Activated naive CD4-positive, alpha-beta T cell treated with anti-CD3 and anti-CD28 coated beads for 36 hours (primary cell): ENCODE measurements around the gene TCEA2. TPM values are rescaled to one million over a fixed set of nuclear protein-coding genes. Genes with fewer than 3 reads are reported as not detected.
A peak's percentile ranks its signal among the peaks of the same experiment; 100 is the strongest.
"Not testable (repeated sequence)": the region's sequence is repeated elsewhere in the genome, so short reads cannot be mapped to it uniquely, and the experiment has no call there.

Experiments
- CTCF ChIA-PET: fragments of 350-600 bp; sonication (Branson Sonifier 250); formaldehyde crosslinking; loops from one replicate; lab custom pipeline; 2021; ENCODE audit warnings: antibody characterized with exemption; lab: Charles Lee
- DNase-seq: peaks from one replicate; pipeline ENCODE4 v3.0.0-alpha.2; 2020
- H3K27ac Mint-ChIP-seq: one replicate; pipeline ENCODE4 v1.8.0; 2021; ENCODE audit warnings: mild to moderate bottlenecking, mixed read lengths
- H3K27me3 Mint-ChIP-seq: one replicate; pipeline ENCODE4 v1.8.0; 2021; ENCODE audit warnings: low read depth, mixed read lengths
- H3K36me3 Mint-ChIP-seq: one replicate; pipeline ENCODE4 v1.8.0; 2021; ENCODE audit warnings: low read depth, mixed read lengths
- H3K4me1 Mint-ChIP-seq: one replicate; pipeline ENCODE4 v1.8.0; 2021; ENCODE audit warnings: low read depth, mixed read lengths
- H3K4me3 Mint-ChIP-seq: one replicate; pipeline ENCODE4 v1.8.0; 2021; ENCODE audit warnings: mild to moderate bottlenecking, moderate library complexity, mixed read lengths
- H3K9me3 Mint-ChIP-seq: one replicate; pipeline ENCODE4 v1.8.0; 2021; ENCODE audit warnings: mixed read lengths
- intact Hi-C: fragments of 100-400 bp; cut with micrococcal nuclease; formaldehyde crosslinking; loops from one replicate; pipeline ENCODE4 v1.15.1; 2023
- total RNA-seq, 2 experiments: library from RNA; stranded (reverse); gene quantifications; one replicate each; pipeline ENCODE4 v1.2.3, GENCODE V29; 2021

TCEA2 gene
- total RNA-seq, 2 experiments from 2014 or later = 16.7 to 18.2 TPM

DNA sequence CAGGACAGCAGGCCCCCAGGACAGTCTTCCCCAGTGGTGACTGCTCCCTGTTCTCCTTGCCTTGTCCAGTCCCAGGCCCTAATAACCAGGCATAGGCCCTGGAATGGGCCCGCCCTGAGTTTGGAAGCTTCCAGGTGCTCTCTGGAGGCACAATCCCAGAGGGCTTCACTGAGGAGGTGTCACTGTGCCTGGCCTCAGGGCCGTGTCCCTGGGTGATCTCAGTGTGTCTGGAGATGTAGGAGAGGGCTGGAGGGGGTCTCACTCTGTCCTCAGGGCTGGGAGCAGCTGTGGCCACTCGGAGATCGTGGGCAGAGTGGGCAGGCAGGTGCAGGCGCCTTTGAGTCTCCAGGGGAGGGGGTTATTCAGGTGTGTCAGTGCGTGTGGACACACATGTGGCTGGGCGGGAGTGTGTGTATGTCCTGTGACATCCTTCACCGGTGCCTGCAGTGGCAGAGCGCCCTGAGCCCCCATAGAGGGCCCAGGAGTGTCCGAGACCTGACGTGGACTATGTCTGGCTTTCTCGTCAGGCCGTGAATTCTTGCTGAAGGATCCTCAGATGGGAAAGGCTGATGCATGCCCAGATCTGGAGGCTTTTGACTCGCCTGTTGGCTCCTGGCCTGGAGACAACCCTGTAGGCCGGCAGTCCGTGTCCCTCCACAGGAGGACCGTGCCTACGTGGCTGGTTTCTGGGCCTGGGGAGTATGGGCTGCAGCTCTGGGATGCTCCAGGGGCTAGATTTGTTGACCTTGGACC is 49.9 kb downstream of the TCEA2 start:
- DNase-seq = no peak
- H3K27ac Mint-ChIP-seq = no peak overlapping the region
- no peaks in the 10 kb centered on the region for H3K9me3 Mint-ChIP-seq
- H3K4me3 Mint-ChIP-seq = no peak overlapping the region
- no peaks in the 10 kb centered on the region for H3K4me1 Mint-ChIP-seq
- no peaks in the 10 kb centered on the region for H3K36me3 Mint-ChIP-seq
- CTCF ChIA-PET = interaction anchor here (1.1 to 1.8 kb wide), 2 partner anchors 29 to 31 kb away, joined by 3 to 4 read pairs; no protein-coding TSS in a partner anchor
- intact Hi-C loops = no loop called here
- H3K27me3 Mint-ChIP-seq = no peaks in the 10 kb centered on the region

DNA sequence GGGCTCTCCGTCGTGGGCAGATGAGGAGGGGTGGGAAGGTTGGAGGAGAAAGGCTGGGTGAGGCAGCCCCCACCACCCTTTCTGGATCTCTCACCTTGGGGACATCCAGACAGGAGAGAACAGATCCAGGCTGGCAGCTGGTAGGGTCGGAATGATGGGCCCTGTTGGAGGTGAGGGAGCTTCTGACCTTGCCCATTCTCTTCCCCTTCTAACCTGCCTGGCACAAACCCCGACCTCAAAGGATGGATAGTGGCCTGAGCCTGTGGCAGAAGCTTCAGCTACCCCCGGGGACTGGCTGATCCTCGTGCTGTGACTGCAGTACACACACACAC is 50.4 kb downstream of the TCEA2 start:
- Mint-ChIP-seq H3K27ac (no peak overlapping the region), H3K4me1 (no peaks in the 10 kb centered on the region), H3K4me3 (no peak overlapping the region), H3K36me3 (no peaks in the 10 kb centered on the region), H3K9me3 (no peaks in the 10 kb centered on the region), H3K27me3 (no peaks in the 10 kb centered on the region)
- CTCF ChIA-PET = interaction anchor here (1.1 to 1.8 kb wide), 2 partner anchors 30 to 31 kb away, joined by 3 to 4 read pairs; no protein-coding TSS in a partner anchor
- intact Hi-C loops = no loop called here
- DNase-seq = no peak

DNA sequence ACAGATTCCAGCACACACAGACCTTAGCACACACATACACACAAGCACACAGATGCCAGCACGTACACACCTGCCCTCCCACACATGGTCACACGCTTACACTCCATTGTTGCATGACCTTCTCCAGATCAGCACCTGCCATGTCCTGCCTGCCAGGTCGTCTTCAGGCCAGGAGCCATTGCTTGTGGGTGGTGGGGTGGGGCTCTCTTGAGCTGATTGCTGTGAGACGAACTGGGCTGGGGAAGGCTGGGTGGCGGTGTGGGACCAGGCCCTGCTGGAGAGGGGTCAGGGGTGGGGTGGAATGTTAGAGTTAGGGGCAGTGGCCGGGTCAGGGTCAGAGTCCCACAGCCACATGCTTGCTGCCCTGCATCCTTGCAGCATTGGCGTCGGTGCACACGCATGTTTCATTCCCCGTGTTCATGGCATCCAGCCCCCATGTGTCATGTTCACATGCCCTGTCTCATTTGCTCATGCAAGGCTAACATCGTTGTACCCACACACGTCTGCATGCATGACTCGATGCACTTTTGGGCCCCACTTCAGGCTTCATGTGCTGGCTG is 50.9 kb downstream of the TCEA2 start:
- CTCF ChIA-PET = interaction anchor here (1.1 to 1.7 kb wide), 2 partner anchors 11 to 30 kb away, joined by 3 to 6 read pairs; no protein-coding TSS in a partner anchor
- Mint-ChIP-seq H3K27me3 (no peaks in the 10 kb centered on the region), H3K4me3 (no peak overlapping the region), H3K36me3 (no peaks in the 10 kb centered on the region), H3K27ac (no peak overlapping the region), H3K9me3 (no peaks in the 10 kb centered on the region), H3K4me1 (no peaks in the 10 kb centered on the region)
- DNase-seq = no peak
- intact Hi-C loops = no loop called here

DNA sequence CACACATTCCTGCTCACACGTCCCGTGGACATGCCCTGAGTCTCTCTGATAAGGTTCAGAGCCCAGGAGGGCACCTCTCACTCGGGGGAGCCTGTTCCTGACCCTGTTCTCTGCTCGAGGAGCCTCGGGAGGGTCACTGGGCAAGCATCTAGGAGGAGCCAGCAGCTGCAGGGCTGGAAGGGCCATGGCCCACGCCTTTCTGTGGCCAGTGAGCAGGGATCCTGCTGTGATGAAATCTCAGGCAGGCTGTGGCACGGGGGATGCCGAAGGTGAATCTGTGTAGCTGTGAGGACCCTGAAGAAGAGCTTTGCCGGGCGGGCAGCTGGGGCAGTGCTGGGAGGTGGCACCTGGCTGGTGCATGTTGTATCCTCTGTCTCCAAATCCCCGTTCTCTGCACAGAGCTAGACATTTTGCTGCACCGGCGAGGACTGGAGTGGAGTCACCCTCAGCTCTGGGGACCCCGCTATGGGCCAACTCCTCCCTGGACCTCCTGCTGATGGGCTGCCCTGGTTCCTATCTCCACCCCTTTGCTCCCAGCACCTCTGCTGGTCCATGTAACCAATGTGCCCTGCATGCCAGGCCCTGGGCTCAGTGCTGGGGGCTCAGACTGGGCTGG is 51.5 kb downstream of the TCEA2 start:
- no peaks in the 10 kb centered on the region for H3K27me3 Mint-ChIP-seq
- DNase-seq = no peak
- H3K27ac Mint-ChIP-seq = no peak overlapping the region
- CTCF ChIA-PET = interaction anchor here (1.7 kb wide), 1 partner anchor 11 kb away, joined by 6 read pairs; no protein-coding TSS in a partner anchor
- no peak overlapping the region for H3K4me3 Mint-ChIP-seq
- no peaks in the 10 kb centered on the region for H3K36me3 Mint-ChIP-seq
- H3K4me1 Mint-ChIP-seq = no peaks in the 10 kb centered on the region
- H3K9me3 Mint-ChIP-seq = no peaks in the 10 kb centered on the region
- intact Hi-C loops = no loop called here

DNA sequence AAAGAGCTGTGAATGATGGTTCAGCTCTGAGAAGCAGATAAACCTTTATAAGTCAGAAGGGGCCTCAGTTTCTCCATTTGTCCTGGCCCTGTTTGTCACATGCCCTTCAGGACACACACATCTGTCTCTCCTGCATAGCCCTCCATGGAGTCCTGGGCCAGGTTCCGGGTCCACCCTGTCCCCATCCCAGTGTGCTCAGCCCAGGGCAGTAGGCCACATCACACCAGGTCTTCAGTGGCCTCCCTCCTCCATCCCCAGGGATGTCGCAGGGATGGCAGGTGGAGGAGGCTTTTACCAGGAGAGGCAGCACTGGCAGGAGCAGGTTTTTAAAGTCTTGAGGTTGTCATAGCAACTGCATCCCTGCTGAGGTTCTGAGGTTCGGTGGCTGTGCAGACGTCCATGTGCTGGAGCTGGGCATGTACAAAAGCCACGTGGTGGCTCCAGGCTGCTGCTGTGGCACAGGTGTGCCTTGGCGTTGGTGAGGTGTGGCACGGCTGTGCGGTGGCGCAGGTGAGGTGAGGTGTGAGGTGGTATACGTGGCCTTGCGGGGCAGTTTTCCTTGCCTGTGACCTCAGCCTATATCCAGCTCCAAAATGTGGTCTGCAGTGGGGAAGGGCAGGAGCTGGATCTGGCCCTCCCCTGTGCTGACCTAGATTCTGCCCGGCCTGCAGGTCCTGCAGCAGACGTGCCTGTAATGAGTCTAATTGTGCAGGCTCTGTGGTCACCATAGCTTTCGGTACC is 52.3 kb downstream of the TCEA2 start:
- Mint-ChIP-seq H3K27ac (no peak overlapping the region), H3K36me3 (no peaks in the 10 kb centered on the region), H3K4me1 (peaks cover 6% of the 10 kb centered on the region), H3K9me3 (no peaks in the 10 kb centered on the region), H3K27me3 (no peaks in the 10 kb centered on the region), H3K4me3 (no peak overlapping the region)
- intact Hi-C loops = no loop called here
- DNase-seq = no peak
- CTCF ChIA-PET = interaction anchor here (1.7 kb wide), 1 partner anchor 10 kb away, joined by 6 read pairs; no protein-coding TSS in a partner anchor

DNA sequence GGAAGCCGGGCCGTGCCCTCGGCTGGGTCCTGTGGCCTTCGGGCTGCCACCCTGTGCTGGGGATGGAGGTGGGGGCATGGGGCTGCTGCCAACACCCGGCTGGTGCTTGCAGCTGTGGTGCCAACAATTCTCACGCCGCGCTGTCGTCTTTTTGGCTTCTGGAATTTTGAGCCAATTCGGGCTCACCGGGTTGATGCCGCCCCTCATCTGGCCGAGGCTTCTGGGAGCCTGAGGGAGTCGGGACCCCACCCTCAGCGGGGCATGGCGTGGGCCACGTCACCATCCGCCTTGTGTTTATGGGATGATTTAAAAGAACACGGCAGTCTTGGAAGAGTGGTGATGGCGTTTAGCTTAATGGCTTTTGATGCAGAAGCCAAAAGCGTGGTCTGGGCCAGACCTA is 53.0 kb downstream of the TCEA2 start:
- Mint-ChIP-seq H3K4me3 (no peak overlapping the region), H3K36me3 (no peaks in the 10 kb centered on the region), H3K27me3 (no peaks in the 10 kb centered on the region), H3K27ac (no peak overlapping the region), H3K9me3 (no peaks in the 10 kb centered on the region), H3K4me1 (peaks cover 8% of the 10 kb centered on the region)
- intact Hi-C loops = no loop called here
- CTCF ChIA-PET = no interaction called here
- no peak for DNase-seq

DNA sequence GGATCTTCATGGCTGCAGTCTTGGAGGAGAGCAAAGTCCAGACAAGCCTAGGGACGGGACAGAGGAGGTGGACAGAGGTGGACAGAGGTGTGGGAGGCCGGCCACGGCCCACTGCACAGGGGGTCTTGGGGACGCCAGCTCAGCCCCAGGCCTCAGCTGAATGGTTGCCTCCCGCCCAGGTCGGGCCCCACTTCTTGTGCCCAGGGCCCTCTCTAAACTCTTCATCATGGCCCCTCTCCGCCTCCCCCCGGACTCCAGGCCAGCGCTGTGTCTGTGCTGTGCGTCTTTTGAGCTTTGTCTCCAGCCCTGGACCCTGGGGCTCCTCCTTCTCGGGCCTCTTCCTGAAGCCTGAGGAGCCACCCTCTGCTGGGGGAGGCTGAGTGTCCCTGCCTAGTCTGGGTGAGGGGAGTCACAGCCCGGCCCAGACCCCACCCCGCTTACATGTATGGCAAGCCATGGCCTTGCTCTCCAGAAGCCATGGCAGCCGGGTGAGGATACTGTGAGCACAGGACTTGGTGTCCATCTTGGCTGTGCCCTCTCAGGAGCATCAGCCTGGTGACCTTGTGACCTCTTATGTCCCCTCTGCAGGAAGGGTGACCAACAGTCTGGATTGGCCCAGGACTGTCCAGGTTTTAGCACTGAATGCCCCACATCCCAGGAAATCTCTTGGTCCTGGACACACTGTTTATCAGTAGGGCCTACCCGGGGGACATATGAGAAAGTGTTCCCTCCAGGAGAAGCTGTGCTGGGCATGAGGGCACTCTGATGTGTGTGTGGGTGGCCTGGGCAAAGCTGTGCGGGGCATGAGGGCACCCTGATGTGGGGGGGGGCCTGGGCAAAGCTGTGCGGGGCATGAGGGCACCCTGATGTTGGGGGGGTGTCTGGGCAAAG is 53.8 kb downstream of the TCEA2 start:
- DNase-seq = no peak
- Mint-ChIP-seq H3K4me1 (peaks cover 8% of the 10 kb centered on the region), H3K27me3 (no peaks in the 10 kb centered on the region), H3K4me3 (no peak overlapping the region), H3K9me3 (no peaks in the 10 kb centered on the region), H3K27ac (no peak overlapping the region), H3K36me3 (no peaks in the 10 kb centered on the region)
- intact Hi-C loops = no loop called here
- CTCF ChIA-PET = no interaction called here

DNA sequence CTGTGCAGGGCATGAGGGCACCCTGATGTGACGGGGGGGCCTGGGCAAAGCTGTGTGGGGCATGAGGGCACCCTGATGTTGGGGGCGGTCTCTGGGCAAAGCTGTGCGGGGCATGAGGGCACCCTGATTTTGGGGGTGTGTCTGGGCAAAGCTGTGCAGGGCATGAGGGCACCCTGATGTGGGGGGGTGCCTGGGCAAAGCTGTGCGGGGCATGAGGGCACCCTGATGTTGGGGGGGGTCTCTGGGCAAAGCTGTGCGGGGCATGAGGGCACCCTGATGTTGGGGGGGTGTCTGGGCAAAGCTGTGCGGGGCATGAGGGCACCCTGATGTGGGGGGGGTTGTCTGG is 54.4 kb downstream of the TCEA2 start:
- CTCF ChIA-PET, H3K27ac Mint-ChIP-seq, H3K36me3 Mint-ChIP-seq, H3K4me3 Mint-ChIP-seq, H3K27me3 Mint-ChIP-seq, intact Hi-C loops, H3K9me3 Mint-ChIP-seq, H3K4me1 Mint-ChIP-seq, DNase-seq: not testable (repeated sequence)

DNA sequence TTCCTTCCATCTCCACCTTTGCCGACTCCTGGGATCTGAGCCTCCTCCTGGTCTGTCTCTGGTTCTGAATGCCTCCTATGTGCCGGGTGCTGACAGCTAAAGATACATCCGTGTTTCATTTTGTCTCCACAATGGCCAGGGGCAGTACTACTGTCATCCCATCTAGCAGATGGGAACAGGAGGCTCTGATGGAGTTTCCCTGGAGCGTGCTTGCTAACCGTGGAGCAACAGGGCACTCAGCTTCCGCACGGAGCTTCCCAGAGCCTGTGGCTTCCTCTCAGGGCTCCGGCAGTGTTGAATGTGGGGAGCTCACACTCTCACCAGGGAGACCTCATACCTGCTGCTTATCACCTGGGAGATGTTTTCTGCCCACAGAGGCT is 56.3 kb downstream of the TCEA2 start:
- no peaks in the 10 kb centered on the region for H3K9me3 Mint-ChIP-seq
- peaks cover 8% of the 10 kb centered on the region for H3K4me1 Mint-ChIP-seq
- no peak for DNase-seq
- H3K36me3 Mint-ChIP-seq = no peaks in the 10 kb centered on the region
- H3K27me3 Mint-ChIP-seq = no peaks in the 10 kb centered on the region
- no peak overlapping the region for H3K4me3 Mint-ChIP-seq
- no peak overlapping the region for H3K27ac Mint-ChIP-seq
- CTCF ChIA-PET = interaction anchor here (0.6 to 3.3 kb wide), 7 partner anchors 35 to 778 kb away, joined by 3 to 47 read pairs (median 4); partner anchors contain the start of genes LKAAEAR1 and TCEA2
- intact Hi-C loops = no loop called here

DNA sequence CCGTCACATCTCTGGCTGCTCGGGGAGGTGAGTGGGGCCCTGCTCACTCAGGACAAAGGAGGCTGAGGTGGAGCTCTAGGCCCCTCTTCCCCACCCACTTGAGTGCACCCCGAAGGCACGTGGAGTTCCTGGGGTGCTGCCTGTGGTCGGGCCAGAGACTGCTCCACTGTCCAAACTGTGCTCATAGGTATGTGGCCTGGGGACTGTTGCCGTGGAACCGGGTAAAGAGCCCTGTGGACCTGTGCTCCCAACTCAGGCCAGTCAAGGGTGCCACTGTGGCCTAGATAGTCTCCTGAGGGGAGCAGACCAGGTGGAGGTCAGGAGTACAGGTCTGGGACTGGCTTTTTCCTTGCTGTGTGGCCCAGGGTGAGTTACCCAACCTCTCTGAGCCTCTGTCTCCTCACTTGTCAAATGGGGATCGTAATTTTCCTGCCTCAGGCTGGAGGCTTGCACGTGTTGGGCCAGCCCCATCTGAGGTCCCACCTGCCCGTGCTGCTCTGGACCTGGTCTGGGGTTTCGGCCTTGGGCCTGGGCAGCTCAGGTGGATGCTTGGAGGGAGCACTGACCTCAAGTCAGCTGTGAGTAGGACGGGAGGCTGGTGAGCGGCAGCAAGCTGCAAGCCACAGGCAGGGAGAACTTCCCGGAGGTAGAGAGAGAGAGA is 56.8 kb downstream of the TCEA2 start:
- peak overlapping the region; percentile 72 for H3K27ac Mint-ChIP-seq
- DNase-seq = no peak
- CTCF ChIA-PET = interaction anchor here (0.6 to 3.3 kb wide), 21 partner anchors 8 to 778 kb away, joined by 3 to 47 read pairs (median 4); partner anchors contain the start of genes LKAAEAR1, OPRL1, PRPF6 and PTK6
- peaks cover 8% of the 10 kb centered on the region for H3K4me1 Mint-ChIP-seq
- intact Hi-C loops = loop anchor here (1.0 kb wide), 3 partner anchors 37 to 140 kb away; no protein-coding TSS in a partner anchor
- no peak overlapping the region for H3K4me3 Mint-ChIP-seq
- no peaks in the 10 kb centered on the region for H3K9me3 Mint-ChIP-seq
- no peaks in the 10 kb centered on the region for H3K27me3 Mint-ChIP-seq
- no peaks in the 10 kb centered on the region for H3K36me3 Mint-ChIP-seq

DNA sequence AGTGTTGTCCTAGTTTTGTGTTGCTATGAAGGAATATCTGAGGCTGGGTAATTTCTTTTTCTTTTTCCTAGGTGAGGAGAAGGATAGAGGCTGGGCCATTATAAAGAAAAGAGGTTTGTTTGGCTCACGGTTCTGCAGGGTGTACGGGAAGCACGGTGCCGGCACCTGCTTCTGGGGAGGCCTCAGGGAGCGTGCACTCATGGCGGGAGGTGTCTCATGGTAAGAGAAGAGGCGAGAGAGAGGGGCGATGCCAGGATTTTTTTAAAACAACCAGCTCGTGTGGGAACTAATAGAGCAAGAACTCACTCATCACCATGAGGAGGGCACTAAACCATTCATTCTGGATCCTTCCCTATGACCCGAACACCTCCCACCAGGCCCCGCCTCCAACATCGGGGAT is 58.6 kb downstream of the TCEA2 start:
- no peaks in the 10 kb centered on the region for H3K36me3 Mint-ChIP-seq
- no peaks in the 10 kb centered on the region for H3K27me3 Mint-ChIP-seq
- no peak overlapping the region for H3K4me3 Mint-ChIP-seq
- DNase-seq = no peak
- no peak overlapping the region for H3K27ac Mint-ChIP-seq
- H3K9me3 Mint-ChIP-seq = no peaks in the 10 kb centered on the region
- CTCF ChIA-PET = interaction anchor here (3.0 to 3.3 kb wide), 2 partner anchors 38 to 83 kb away, joined by 39 to 47 read pairs; partner anchors contain the start of gene LKAAEAR1
- H3K4me1 Mint-ChIP-seq = peaks cover 8% of the 10 kb centered on the region
- intact Hi-C loops = no loop called here
